GM19467 (cell line): ENCODE data around the gene PEF1.
"Not testable (repeated sequence)": the region's sequence is repeated elsewhere in the genome, so short reads cannot be mapped to it uniquely, and the experiment has no call there.

Experiments used
- ATAC-seq: cut with Tn5 transposase; IDR thresholded peaks from one replicate; pipeline ENCODE4 v1.9.1; 2021; ENCODE audit warnings: mild to moderate bottlenecking, moderate library complexity; ENCODE audit not compliant: unreplicated experiment

Gene PEF1

GRCh38 chr1:31615939-31616338 is 28.7 kb downstream of the PEF1 start:
- ATAC-seq: no peak

- ATAC-seq: no peak
Measured at GRCh38 chr1:31615414-31615813, 29.3 kb downstream of the PEF1 start.

- no peak for ATAC-seq
Measured at GRCh38 chr1:31614414-31615005, 30.2 kb downstream of the PEF1 start.

GRCh38 chr1:31609514-31610118 is 35.1 kb downstream of the PEF1 start:
- no peak for ATAC-seq

- ATAC-seq: no peak
Measured at GRCh38 chr1:31607360-31607759, 37.3 kb downstream of the PEF1 start.

GRCh38 chr1:31605908-31606427 is 38.7 kb downstream of the PEF1 start:
- peak; percentile 79 for ATAC-seq

- ATAC-seq: no peak
Measured at GRCh38 chr1:31602081-31602480, 42.6 kb downstream of the PEF1 start.

GRCh38 chr1:31600641-31601040 is 44.0 kb downstream of the PEF1 start:
- no peak for ATAC-seq

GRCh38 chr1:31598980-31599379 is 45.7 kb downstream of the PEF1 start:
- no peak for ATAC-seq

GRCh38 chr1:31596737-31597097 is 48.0 kb downstream of the PEF1 start:
- ATAC-seq: no peak

- no peak for ATAC-seq
Measured at GRCh38 chr1:31595836-31596736, 48.6 kb downstream of the PEF1 start.

- ATAC-seq: peak; percentile 71
Measured at GRCh38 chr1:31593770-31594632, 50.7 kb downstream of the PEF1 start.

- no peak for ATAC-seq
Measured at GRCh38 chr1:31593136-31593665, 51.5 kb downstream of the PEF1 start.

- ATAC-seq: no peak
Measured at GRCh38 chr1:31592132-31592531, 52.5 kb downstream of the PEF1 start.

GRCh38 chr1:31591425-31592093 is 53.1 kb downstream of the PEF1 start:
- ATAC-seq: no peak

- ATAC-seq: no peak
Measured at GRCh38 chr1:31588751-31589515, 55.7 kb downstream of the PEF1 start.

- no peak for ATAC-seq
Measured at GRCh38 chr1:31587720-31588423, 56.8 kb downstream of the PEF1 start.

- not testable (repeated sequence) for ATAC-seq
Measured at GRCh38 chr1:31587328-31587699, 57.4 kb downstream of the PEF1 start.
